Karpas-422 (cell line): ENCODE data around the gene TXNRD3. TPM values are rescaled to one million over a fixed set of nuclear protein-coding genes. Genes with fewer than 3 reads are reported as not detected.

Experiments
- small RNA-seq: library from RNA; depleted of rRNA; stranded (forward); fragments of <200 nt; gene quantifications from one replicate; pipeline ENCODE3, GENCODE V24; 2014
- total RNA-seq: library from RNA; depleted of rRNA; stranded (reverse); fragments of >200 nt; shearing (Covaris generic); gene quantifications from 2 replicates; pipeline ENCODE4 v1.2.3, GENCODE V29; 2014; ENCODE audit warnings: low replicate concordance; rRNA removed

Gene TXNRD3
- total RNA-seq, 1 experiment from 2014 or later: not detected

Small RNA genes within 50 kb of the gene (small RNA-seq; reads per million reads assigned to genes)
- gene RNA5SP138: not detected

Other genes with a start within 250 kb of the TXNRD3 start
- 18.9 and 25.6 TPM in 2 replicates for gene ZXDC, start 179.2 kb downstream of the TXNRD3 start, total RNA-seq
- not detected in 2 replicates for gene UROC1, start 137.4 kb downstream of the TXNRD3 start, total RNA-seq
- gene CHST13, start 131.0 kb downstream of the TXNRD3 start, total RNA-seq: not detected in 2 replicates
- not detected in 2 replicates for gene C3orf22, start 96.2 kb downstream of the TXNRD3 start, total RNA-seq
- 7.5 and 12.8 TPM in 2 replicates for gene CHCHD6, start 49.1 kb upstream of the TXNRD3 start, total RNA-seq